ENCODE measurements around the gene NKG7. TPM values are rescaled to one million over a fixed set of nuclear protein-coding genes. Genes with fewer than 3 reads are reported as not detected.

NKG7 gene
- polyA plus RNA-seq, 1 donor (not counting 4 experiments of a cell fraction or from before 2014, with no cell fraction given), result not detected

DNA sequence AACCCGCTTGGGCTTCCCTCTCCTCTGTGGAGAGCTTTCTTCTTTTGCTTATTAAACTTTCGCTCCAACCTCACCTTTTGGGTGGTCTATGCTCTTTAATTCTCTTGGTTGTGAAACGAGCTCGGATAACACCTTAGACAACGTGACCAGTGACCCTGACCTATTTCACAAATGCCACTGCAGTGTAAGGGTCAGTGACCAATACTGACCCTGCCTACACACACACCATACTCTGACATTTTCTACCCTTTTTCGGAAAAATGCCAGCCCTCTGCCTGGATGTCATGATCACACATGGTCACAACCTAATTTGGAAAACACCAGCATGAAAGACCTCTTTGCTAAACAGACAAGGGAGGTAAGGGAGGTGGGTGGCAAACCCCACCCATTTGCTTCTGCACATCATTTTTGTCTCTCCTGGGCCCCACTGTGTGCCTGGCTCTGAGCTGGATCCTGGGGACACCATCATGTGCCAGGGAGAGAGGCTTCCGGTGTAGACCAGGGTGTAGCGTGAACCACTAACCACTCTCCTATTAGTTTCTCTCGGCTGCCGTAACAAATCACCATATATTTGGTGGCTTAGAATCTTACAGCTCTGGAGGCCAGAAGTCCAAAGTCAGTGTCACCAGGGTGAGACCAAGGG lies 16.2 kb downstream of the NKG7 start:
- Histone ChIP-seq H3K9ac (ENCODE audit: control insufficient read depth, extremely low read depth, insufficient read depth, low read length) (no peak overlapping the region), H4K20me1 (ENCODE audit: control insufficient read depth, extremely low read depth, insufficient read depth, low read length) (no peaks in the 10 kb centered on the region), H3K9me3 (ENCODE audit: control insufficient read depth, low read depth, low read length) (no peaks in the 10 kb centered on the region), H3K79me2 (ENCODE audit: control insufficient read depth, insufficient read depth, low read length) (no peaks in the 10 kb centered on the region), H3K9me1 (ENCODE audit: control insufficient read depth, extremely low read depth, insufficient read depth, low read length) (no peaks in the 10 kb centered on the region), H3K4me2 (ENCODE audit: control insufficient read depth, extremely low read depth, insufficient read depth, low read depth, low read length) (no peak overlapping the region), H3K27ac (ENCODE audit: control insufficient read depth, insufficient read depth, low read length) (no peak overlapping the region), H3K27me3 (ENCODE audit: control insufficient read depth, extremely low read depth, insufficient read depth, low read length) (no peaks in the 10 kb centered on the region), H3K4me3 (ENCODE audit: control insufficient read depth in 2 of 3, extremely low read depth in 1 of 3, insufficient read depth in 2 of 3, low read depth in 1 of 3, low read length in 3 of 3) (no peak overlapping the region), H3K4me1 (ENCODE audit: control insufficient read depth, extremely low read depth, insufficient read depth, low read length) (peaks cover 7% of the 10 kb centered on the region), H3K36me3 (ENCODE audit: control insufficient read depth in 2 of 2, extremely low read depth in 1 of 2, insufficient read depth in 2 of 2, low read length in 2 of 2) (peaks cover 0 to 4% of the 10 kb centered on the region in 2 experiments), H2AFZ (ENCODE audit: control insufficient read depth, low read length) (no peak overlapping the region)
- DNase-seq (ENCODE audit: low read depth, low spot score) (no peak), FAIRE-seq (no peak)
- dilution Hi-C loops (cut with MboI; ENCODE audit: extremely low pct_ligation_motif_present, low sequenced_read_pairs), result no loop called here
- no peak for TF ChIP-seq EZH2 (IDR thresholded peaks at IDR 0.05; ENCODE audit: low read length)
- TF ChIP-seq, protein P1, sequence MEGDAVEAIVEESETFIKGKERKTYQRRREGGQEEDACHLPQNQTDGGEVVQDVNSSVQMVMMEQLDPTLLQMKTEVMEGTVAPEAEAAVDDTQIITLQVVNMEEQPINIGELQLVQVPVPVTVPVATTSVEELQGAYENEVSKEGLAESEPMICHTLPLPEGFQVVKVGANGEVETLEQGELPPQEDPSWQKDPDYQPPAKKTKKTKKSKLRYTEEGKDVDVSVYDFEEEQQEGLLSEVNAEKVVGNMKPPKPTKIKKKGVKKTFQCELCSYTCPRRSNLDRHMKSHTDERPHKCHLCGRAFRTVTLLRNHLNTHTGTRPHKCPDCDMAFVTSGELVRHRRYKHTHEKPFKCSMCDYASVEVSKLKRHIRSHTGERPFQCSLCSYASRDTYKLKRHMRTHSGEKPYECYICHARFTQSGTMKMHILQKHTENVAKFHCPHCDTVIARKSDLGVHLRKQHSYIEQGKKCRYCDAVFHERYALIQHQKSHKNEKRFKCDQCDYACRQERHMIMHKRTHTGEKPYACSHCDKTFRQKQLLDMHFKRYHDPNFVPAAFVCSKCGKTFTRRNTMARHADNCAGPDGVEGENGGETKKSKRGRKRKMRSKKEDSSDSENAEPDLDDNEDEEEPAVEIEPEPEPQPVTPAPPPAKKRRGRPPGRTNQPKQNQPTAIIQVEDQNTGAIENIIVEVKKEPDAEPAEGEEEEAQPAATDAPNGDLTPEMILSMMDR (optimal IDR thresholded peaks at IDR 0.05 in 1 of 3, IDR thresholded peaks at IDR 0.05 in 1 of 3, conservative IDR thresholded peaks at IDR 0.05 in 1 of 3; ENCODE audit: extremely low read depth in 1 of 3, insufficient read depth in 2 of 3, low read length in 3 of 3), result no peak

DNA sequence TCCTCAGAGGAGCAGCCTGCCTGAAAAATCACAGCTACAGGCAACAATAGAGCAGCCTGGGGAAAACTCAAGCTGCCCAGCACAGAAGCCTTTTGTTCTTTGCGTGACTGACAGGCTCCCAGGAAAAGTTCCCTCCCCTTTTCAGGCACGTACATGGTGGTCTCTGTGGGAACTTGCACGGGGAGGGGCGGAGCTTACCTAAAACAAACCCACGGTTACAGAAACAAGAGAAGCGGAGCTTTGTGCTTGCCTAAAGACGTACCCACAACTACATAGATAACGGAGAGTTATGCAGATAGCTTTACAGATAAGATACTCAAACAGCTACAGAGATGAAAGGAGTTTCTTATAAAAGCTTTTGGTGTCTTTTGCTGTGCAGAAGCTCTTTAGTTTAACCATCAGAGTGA lies 17.7 kb downstream of the NKG7 start:
- Histone ChIP-seq H3K79me2 (ENCODE audit: control insufficient read depth, insufficient read depth, low read length) (no peaks in the 10 kb centered on the region), H3K4me3 (ENCODE audit: control insufficient read depth in 2 of 3, extremely low read depth in 1 of 3, insufficient read depth in 2 of 3, low read depth in 1 of 3, low read length in 3 of 3) (no peak overlapping the region), H3K9me3 (ENCODE audit: control insufficient read depth, low read depth, low read length) (no peaks in the 10 kb centered on the region), H3K36me3 (ENCODE audit: control insufficient read depth in 2 of 2, extremely low read depth in 1 of 2, insufficient read depth in 2 of 2, low read length in 2 of 2) (peaks cover 0 to 6% of the 10 kb centered on the region in 2 experiments), H3K4me2 (ENCODE audit: control insufficient read depth, extremely low read depth, insufficient read depth, low read depth, low read length) (no peak overlapping the region), H2AFZ (ENCODE audit: control insufficient read depth, low read length) (no peak overlapping the region), H4K20me1 (ENCODE audit: control insufficient read depth, extremely low read depth, insufficient read depth, low read length) (no peaks in the 10 kb centered on the region), H3K9ac (ENCODE audit: control insufficient read depth, extremely low read depth, insufficient read depth, low read length) (no peak overlapping the region), H3K27me3 (ENCODE audit: control insufficient read depth, extremely low read depth, insufficient read depth, low read length) (no peaks in the 10 kb centered on the region), H3K27ac (ENCODE audit: control insufficient read depth, insufficient read depth, low read length) (no peak overlapping the region), H3K4me1 (ENCODE audit: control insufficient read depth, extremely low read depth, insufficient read depth, low read length) (peaks cover 7% of the 10 kb centered on the region), H3K9me1 (ENCODE audit: control insufficient read depth, extremely low read depth, insufficient read depth, low read length) (no peaks in the 10 kb centered on the region)
- TF ChIP-seq EZH2 (IDR thresholded peaks at IDR 0.05; ENCODE audit: low read length), result no peak
- TF ChIP-seq, protein P1 (optimal IDR thresholded peaks at IDR 0.05 in 1 of 3, IDR thresholded peaks at IDR 0.05 in 1 of 3, conservative IDR thresholded peaks at IDR 0.05 in 1 of 3; ENCODE audit: extremely low read depth in 1 of 3, insufficient read depth in 2 of 3, low read length in 3 of 3), result no peak
- DNase-seq (ENCODE audit: low read depth, low spot score), result no peak
- dilution Hi-C loops (cut with MboI; ENCODE audit: extremely low pct_ligation_motif_present, low sequenced_read_pairs), result no loop called here
- FAIRE-seq, result no peak
